ENCODE results near the gene SH2D1B. TPM values are rescaled to one million over a fixed set of nuclear protein-coding genes. Genes with fewer than 3 reads are reported as not detected.

The SH2D1B gene
- total and polyA plus RNA-seq, 9 donors = 0.10 to 0.40 (median 0.12) TPM; not detected in 6

DNA sequence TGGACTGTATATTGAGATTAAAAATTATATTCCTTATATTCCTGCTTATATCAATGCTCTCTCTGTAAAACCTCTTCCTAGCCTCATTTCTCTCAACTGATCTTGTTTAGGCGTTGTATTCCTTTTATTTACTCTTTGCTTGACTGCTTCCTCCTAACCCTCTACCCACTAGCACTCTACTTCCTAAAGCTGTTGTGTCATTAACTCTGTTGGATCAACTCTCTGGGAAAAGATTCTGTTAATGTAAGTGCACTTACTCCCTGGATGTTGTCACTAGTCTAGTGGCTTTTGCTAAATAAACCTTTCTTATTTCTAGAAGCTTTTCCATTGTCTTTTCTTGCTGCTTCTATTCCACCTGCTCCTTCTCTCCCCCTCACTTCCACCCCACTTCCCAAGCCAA lies 41.8 kb downstream of the SH2D1B start:
- intact Hi-C loops (cut with DNase I) = no loop called here
- H3K36me3 ChIP-seq = no peaks in the 10 kb centered on the region
- no peaks in the 10 kb centered on the region for H3K4me1 ChIP-seq (ENCODE audit: insufficient read depth)
- no peak overlapping the region for H3K27ac ChIP-seq
- 87 to 92% (median 91%) methylated on average over 1 of the region's 1 CpG for WGBS, 3 donors
- no peaks in the 10 kb centered on the region for H3K27me3 ChIP-seq
- no peaks in the 10 kb centered on the region for H3K9me3 ChIP-seq
- DNase-seq = no peak
- H3K4me3 ChIP-seq = no peak overlapping the region
- TF ChIP-seq EP300 (IDR thresholded peaks at IDR 0.05) (no peak), POLR2A (IDR thresholded peaks at IDR 0.05) (no peak)
- TF ChIP-seq, protein P1, sequence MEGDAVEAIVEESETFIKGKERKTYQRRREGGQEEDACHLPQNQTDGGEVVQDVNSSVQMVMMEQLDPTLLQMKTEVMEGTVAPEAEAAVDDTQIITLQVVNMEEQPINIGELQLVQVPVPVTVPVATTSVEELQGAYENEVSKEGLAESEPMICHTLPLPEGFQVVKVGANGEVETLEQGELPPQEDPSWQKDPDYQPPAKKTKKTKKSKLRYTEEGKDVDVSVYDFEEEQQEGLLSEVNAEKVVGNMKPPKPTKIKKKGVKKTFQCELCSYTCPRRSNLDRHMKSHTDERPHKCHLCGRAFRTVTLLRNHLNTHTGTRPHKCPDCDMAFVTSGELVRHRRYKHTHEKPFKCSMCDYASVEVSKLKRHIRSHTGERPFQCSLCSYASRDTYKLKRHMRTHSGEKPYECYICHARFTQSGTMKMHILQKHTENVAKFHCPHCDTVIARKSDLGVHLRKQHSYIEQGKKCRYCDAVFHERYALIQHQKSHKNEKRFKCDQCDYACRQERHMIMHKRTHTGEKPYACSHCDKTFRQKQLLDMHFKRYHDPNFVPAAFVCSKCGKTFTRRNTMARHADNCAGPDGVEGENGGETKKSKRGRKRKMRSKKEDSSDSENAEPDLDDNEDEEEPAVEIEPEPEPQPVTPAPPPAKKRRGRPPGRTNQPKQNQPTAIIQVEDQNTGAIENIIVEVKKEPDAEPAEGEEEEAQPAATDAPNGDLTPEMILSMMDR (IDR thresholded peaks at IDR 0.05) = no peak

DNA sequence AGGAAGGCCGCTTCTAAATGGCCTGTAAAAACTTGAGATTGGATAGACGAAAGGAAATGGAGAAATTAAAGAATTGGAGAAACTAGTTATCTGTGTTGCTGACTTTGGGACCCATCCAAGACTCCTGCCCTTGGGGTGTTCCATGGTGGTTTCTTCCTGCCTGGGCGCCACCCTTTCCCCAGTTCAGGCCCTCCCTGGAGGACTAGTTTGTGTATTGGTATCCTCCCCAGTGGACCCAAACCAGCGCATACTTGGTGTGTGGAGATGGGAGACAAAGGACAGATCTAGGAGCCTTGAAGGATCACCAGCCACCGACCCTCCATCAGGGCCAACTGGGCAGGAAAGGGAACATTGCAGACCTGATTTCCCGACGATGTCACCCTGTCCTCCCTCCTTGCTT lies 42.4 kb downstream of the SH2D1B start:
- no peak overlapping the region for H3K27ac ChIP-seq
- H3K9me3 ChIP-seq = no peaks in the 10 kb centered on the region
- DNase-seq = no peak
- TF ChIP-seq EP300 (IDR thresholded peaks at IDR 0.05) (no peak), POLR2A (IDR thresholded peaks at IDR 0.05) (no peak)
- TF ChIP-seq, protein P1 (IDR thresholded peaks at IDR 0.05) = no peak
- no peaks in the 10 kb centered on the region for H3K4me1 ChIP-seq (ENCODE audit: insufficient read depth)
- H3K4me3 ChIP-seq = no peak overlapping the region
- intact Hi-C loops (cut with DNase I) = no loop called here
- H3K36me3 ChIP-seq = no peaks in the 10 kb centered on the region
- WGBS, 3 donors = 86 to 87% (median 86%) methylated on average over 7 of the region's 7 CpGs
- H3K27me3 ChIP-seq = no peaks in the 10 kb centered on the region

DNA sequence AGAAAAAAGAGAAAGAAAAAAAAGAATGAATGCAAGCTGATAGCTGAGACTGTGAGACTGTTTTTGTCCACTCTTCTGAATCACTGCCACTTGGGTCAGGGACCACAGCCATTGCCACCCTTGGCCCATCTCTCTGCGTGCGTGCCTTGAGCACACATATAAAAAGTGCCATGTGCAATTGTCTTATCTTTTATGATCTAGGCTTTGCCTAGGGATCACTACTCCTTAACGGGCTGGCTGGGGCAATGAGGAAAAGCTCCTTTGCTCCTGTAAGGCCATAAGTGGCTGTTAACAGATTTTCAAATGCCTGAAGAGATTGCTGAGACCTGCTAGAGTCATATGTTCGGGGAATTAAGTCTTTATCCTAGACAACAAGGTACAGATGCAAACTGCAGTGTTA lies 43.5 kb downstream of the SH2D1B start:
- H3K27ac ChIP-seq = no peak overlapping the region
- H3K27me3 ChIP-seq = no peaks in the 10 kb centered on the region
- no peaks in the 10 kb centered on the region for H3K4me1 ChIP-seq (ENCODE audit: insufficient read depth)
- DNase-seq = no peak
- no peak overlapping the region for H3K4me3 ChIP-seq
- intact Hi-C loops (cut with DNase I) = no loop called here
- H3K36me3 ChIP-seq = no peaks in the 10 kb centered on the region
- TF ChIP-seq, protein P1 (IDR thresholded peaks at IDR 0.05) = no peak
- H3K9me3 ChIP-seq = no peaks in the 10 kb centered on the region
- 61 to 64% (median 63%) methylated on average over 4 of the region's 4 CpGs for WGBS, 3 donors

DNA sequence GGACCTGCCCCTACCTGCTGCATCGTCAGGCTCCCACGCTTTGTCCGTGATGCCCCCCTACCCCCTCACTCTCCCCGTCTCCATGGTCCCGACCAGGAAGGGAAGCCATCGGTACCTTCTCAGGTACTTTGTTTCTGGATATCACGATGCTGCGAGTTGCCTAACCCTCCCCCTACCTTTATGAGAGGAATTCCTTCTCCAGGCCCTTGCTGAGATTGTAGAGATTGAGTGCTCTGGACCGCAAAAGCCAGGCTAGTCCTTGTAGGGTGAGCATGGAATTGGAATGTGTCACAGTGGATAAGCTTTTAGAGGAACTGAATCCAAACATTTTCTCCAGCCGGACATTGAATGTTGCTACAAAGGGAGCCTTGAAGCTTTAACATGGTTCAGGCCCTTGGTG lies 44.2 kb downstream of the SH2D1B start:
- Histone ChIP-seq H3K27me3 (no peaks in the 10 kb centered on the region), H3K36me3 (no peaks in the 10 kb centered on the region), H3K4me1 (ENCODE audit: insufficient read depth) (no peaks in the 10 kb centered on the region), H3K9me3 (no peaks in the 10 kb centered on the region), H3K27ac (no peak overlapping the region), H3K4me3 (no peak overlapping the region)
- TF ChIP-seq, protein P1 (IDR thresholded peaks at IDR 0.05) = no peak
- no peak for TF ChIP-seq EP300 (IDR thresholded peaks at IDR 0.05)
- no peak for TF ChIP-seq POLR2A (IDR thresholded peaks at IDR 0.05)
- DNase-seq = no peak
- intact Hi-C loops (cut with DNase I) = no loop called here
- WGBS, 3 donors = 90% methylated on average over 10 of the region's 10 CpGs

DNA sequence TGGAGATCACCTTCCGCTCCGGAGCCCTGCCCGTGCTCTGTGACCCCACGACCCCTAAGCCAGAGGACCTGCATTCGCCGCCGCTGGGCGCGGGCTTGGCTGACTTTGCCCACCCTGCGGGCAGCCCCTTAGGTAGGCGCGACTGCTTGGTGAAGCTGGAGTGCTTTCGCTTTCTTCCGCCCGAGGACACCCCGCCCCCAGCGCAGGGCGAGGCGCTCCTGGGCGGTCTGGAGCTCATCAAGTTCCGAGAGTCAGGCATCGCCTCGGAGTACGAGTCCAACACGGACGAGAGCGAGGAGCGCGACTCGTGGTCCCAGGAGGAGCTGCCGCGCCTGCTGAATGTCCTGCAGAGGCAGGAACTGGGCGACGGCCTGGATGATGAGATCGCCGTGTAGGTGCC lies 44.9 kb downstream of the SH2D1B start:
- Histone ChIP-seq H3K9me3 (no peaks in the 10 kb centered on the region), H3K4me1 (ENCODE audit: insufficient read depth) (no peaks in the 10 kb centered on the region), H3K27me3 (no peaks in the 10 kb centered on the region), H3K27ac (no peak overlapping the region), H3K36me3 (no peaks in the 10 kb centered on the region), H3K4me3 (no peak overlapping the region)
- TF ChIP-seq, protein P1 (IDR thresholded peaks at IDR 0.05) = no peak
- TF ChIP-seq EP300 (IDR thresholded peaks at IDR 0.05) = no peak
- no peak for TF ChIP-seq POLR2A (IDR thresholded peaks at IDR 0.05)
- intact Hi-C loops (cut with DNase I) = no loop called here
- DNase-seq = peak in 2 of 5 donors; percentile 14 to 47
- WGBS, 3 donors = 79 to 91% (median 87%) methylated on average over 36 of the region's 36 CpGs
